Body of pancreas (tissue), 4 donors: ENCODE data around the gene KTI12. TPM values are rescaled to one million over a fixed set of nuclear protein-coding genes. Genes with fewer than 3 reads are reported as not detected.

Source experiments
- ATAC-seq: fragments of 150-250 bp; one replicate; pipeline ENCODE4 v1.9.1; 2016
- DNase-seq, 4 donors: peaks; one replicate each; pipeline ENCODE4 v3.0.0-alpha.2; 2019
- H3K27ac ChIP-seq, 4 donors: fragments of 200-600 bp; sonication (generic); 1 replicate in 3 of 4; 2 replicates in 1 of 4; pipeline versions ENCODE4 v1.5.1 to v1.6.1; 2016 to 2019; ENCODE audit warnings: mild to moderate bottlenecking in 1 of 4, mixed read lengths in 1 of 4, moderate library complexity in 1 of 4
- H3K27me3 ChIP-seq, 2 donors: fragments of 200-600 bp; sonication (generic); one replicate each; pipeline ENCODE4 v1.6.0; 2016; ENCODE audit warnings: mild to moderate bottlenecking in 1 of 2
- H3K36me3 ChIP-seq, 2 donors: fragments of 200-600 bp; sonication (generic); replicated peaks in 1 of 2; 2 replicates each; pipeline ENCODE4 v1.5.1; 2016; ENCODE audit warnings: low read depth in 2 of 2; ENCODE audit not compliant: insufficient read depth in 1 of 2
- H3K4me1 ChIP-seq: fragments of 200-600 bp; sonication (generic); one replicate; pipeline ENCODE4 v1.6.0; 2016
- H3K4me3 ChIP-seq, 2 donors: fragments of 200-600 bp; sonication (generic); 1 replicate in 1 of 2; 2 replicates in 1 of 2; pipeline ENCODE4 v1.5.1; 2016 to 2019
- H3K9me3 ChIP-seq, 3 donors: fragments of 200-600 bp; sonication (generic); 1 replicate in 2 of 3; 2 replicates in 1 of 3; pipeline ENCODE4 v1.5.1; 2016
- POLR2A ChIP-seq, 3 donors: fragments of 450-650 bp; IDR thresholded peaks; one replicate each; pipeline ENCODE4 v1.6.1; 2016; ENCODE audit warnings: antibody characterized with exemption in 3 of 3, mild to moderate bottlenecking in 2 of 3
- WGBS, 2 donors: methylation state at CpG; one replicate each; pipeline ENCODE4 v1.1.5; 2017; 5-methylcytosine and 5-hydroxymethylcytosine counted together
- intact Hi-C: fragments of 100-400 bp; cut with DNase I; formaldehyde crosslinking; loops from one replicate; pipeline ENCODE4 v1.15.1; 2023
- total RNA-seq, 2 donors: library from RNA; depleted of rRNA; stranded (reverse); fragments of >200 nt; gene quantifications; one replicate each; pipeline ENCODE4 v1.1.0, GENCODE V29; 2016
- TF ChIP-seq, protein P1 (sequence below), 7 experiments: fragments of 450-650 bp in 4 of 7; fragments of 200-600 bp in 3 of 7; sonication (generic) in 3 of 7; IDR thresholded peaks; one replicate each; pipeline ENCODE4 v1.5.1; 2016 to 2019; ENCODE audit warnings: antibody characterized with exemption in 7 of 7

Gene KTI12
- total RNA-seq, 2 donors from 2014 or later = 7.6 to 8.8 TPM

DNA sequence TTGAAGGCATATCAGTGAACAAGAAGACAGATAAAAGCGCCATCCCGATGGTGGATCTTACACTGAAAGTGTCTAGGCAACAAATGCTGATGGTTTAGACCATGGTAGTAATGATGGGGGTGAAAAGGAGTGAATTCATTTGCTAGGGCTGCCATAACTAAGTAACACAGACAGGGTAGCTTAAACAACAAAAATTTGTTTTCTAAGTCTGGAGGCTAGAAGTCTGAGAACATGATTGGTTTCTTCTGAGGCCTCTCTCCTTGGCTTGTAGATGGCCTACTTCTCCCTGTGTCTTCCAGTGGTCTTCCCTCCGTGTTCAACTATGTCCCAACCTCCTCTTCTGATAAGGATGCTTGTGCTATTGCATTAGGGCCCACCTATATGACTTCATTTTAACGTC, 29.7 kb downstream of the KTI12 start:
- Histone ChIP-seq H3K27me3 (no peaks in the 10 kb centered on the region), H3K36me3 (no peaks in the 10 kb centered on the region), H3K4me1 (peaks cover 36% of the 10 kb centered on the region), H3K9me3 (no peaks in the 10 kb centered on the region), H3K27ac (no peak overlapping the region), H3K4me3 (no peak overlapping the region)
- 53 to 62% methylated on average over 4 of the region's 4 CpGs for WGBS, 2 donors
- intact Hi-C loops = loop anchor here (5.0 kb wide), 1 partner anchor 107 kb away; no protein-coding TSS in a partner anchor
- ATAC-seq (no peak), DNase-seq (no peak)
- TF ChIP-seq POLR2A (IDR thresholded peaks at IDR 0.05) = no peak
- TF ChIP-seq, protein P1, sequence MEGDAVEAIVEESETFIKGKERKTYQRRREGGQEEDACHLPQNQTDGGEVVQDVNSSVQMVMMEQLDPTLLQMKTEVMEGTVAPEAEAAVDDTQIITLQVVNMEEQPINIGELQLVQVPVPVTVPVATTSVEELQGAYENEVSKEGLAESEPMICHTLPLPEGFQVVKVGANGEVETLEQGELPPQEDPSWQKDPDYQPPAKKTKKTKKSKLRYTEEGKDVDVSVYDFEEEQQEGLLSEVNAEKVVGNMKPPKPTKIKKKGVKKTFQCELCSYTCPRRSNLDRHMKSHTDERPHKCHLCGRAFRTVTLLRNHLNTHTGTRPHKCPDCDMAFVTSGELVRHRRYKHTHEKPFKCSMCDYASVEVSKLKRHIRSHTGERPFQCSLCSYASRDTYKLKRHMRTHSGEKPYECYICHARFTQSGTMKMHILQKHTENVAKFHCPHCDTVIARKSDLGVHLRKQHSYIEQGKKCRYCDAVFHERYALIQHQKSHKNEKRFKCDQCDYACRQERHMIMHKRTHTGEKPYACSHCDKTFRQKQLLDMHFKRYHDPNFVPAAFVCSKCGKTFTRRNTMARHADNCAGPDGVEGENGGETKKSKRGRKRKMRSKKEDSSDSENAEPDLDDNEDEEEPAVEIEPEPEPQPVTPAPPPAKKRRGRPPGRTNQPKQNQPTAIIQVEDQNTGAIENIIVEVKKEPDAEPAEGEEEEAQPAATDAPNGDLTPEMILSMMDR (IDR thresholded peaks at IDR 0.05) = no peak

DNA sequence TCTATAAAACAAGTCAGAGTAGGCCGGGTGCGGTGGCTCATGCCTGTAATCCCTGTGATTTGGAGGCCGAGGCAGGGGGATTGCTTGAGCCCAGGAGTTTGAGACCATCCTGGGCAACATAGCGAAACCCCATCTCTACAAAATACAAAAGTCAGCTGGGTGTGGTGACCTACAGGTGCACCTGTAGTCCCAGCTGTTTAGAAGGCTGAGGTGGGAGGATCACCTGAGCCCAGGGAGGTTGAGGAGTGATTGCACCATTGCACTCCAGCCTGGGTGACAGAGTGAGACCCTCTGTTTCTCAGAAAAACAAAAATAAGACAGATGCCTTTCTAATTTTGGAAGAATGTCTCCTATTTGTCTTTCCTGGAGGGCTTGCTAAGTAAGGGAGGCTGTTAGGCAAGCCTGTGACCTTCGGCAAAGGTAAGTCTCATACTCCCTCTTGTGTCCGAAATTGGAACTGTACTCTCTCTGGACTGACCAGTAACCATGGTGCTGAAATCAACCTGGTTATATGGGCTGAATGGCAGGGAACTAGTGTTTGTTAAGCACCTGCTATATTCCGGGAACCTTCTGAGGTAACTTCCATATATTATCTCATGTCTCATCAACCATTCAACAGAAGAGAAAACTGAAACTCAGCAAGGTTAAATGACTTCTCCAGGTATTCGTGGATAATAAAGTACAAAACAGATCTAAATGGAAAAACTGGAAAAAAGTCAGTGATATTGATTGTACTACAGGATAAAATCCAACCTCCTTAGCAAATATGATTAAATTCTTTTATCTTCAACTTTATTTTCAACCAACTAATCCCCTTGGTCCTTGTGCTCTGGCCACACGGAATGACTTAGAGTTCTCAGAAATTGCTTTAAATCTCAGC, 31.3 kb downstream of the KTI12 start:
- DNase-seq (peak; percentile 60 to 89 (median 70)), ATAC-seq (peak; percentile 95)
- Histone ChIP-seq H3K36me3 (no peaks in the 10 kb centered on the region), H3K4me1 (peaks cover 24% of the 10 kb centered on the region), H3K27me3 (no peaks in the 10 kb centered on the region), H3K27ac (no peak overlapping the region), H3K9me3 (no peaks in the 10 kb centered on the region), H3K4me3 (no peak overlapping the region)
- TF ChIP-seq POLR2A (IDR thresholded peaks at IDR 0.05) = no peak
- TF ChIP-seq, protein P1 (IDR thresholded peaks at IDR 0.05) = peak; percentile 85 to 97 (median 96)
- 38 to 42% methylated on average over 9 of the region's 9 CpGs for WGBS, 2 donors
- intact Hi-C loops = loop anchor here (5.0 kb wide), 1 partner anchor 105 kb away; no protein-coding TSS in a partner anchor

DNA sequence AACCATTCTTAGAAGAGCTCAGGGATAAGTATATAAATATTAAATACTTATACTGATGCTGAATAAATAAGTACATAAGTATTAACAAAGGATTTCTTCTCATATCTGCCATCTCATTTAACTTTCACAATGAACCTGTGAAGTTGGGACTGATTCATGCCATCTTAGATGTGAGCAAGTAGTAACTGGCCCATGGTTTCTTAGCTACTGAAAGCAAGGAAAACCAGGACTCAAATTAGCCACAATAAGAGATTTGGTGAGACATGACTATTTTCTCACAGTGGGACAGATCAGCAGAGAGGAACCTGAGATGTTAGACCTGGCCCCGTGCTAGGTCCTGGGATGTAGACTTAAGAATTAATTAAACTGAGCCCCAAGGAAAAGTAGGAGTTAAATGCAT, 34.9 kb downstream of the KTI12 start:
- WGBS, 2 donors = 83 to 92% methylated on average over 1 of the region's 1 CpG

DNA sequence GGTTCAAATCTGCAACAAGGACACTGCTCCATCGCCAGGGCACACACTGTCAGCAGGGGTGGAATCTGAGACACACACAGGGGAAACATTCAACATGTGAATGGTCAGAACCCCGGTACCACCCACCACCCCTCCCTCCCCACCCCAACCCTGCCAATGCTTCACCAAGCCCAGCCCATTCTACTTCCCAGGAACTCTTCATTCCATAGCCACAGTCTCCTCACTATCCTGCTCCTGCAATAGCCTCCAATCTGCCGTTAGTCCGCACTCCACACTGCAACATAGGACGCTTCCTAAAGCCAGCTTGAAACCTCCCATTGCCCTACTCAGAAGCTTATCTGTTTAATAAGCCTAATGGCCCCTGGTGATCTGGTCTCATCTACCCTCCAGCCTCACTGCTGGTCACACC, 35.6 kb downstream of the KTI12 start:
- 61 to 76% methylated on average over 5 of the region's 5 CpGs for WGBS, 2 donors
- DNase-seq (no peak), ATAC-seq (no peak)
- TF ChIP-seq, protein P1 (IDR thresholded peaks at IDR 0.05) = no peak
- no peak for TF ChIP-seq POLR2A (IDR thresholded peaks at IDR 0.05)
- Histone ChIP-seq H3K9me3 (no peaks in the 10 kb centered on the region), H3K27me3 (peaks cover 0 to 4% of the 10 kb centered on the region in 2 donors), H3K27ac (no peak overlapping the region), H3K4me1 (no peaks in the 10 kb centered on the region), H3K36me3 (no peaks in the 10 kb centered on the region), H3K4me3 (no peak overlapping the region)
- intact Hi-C loops = no loop called here

More for the DNA sequence above, 34.9 kb downstream of the KTI12 start:
- Histone ChIP-seq H3K4me3 (no peak overlapping the region), H3K4me1 (no peaks in the 10 kb centered on the region), H3K9me3 (no peaks in the 10 kb centered on the region), H3K36me3 (no peaks in the 10 kb centered on the region), H3K27ac (no peak overlapping the region), H3K27me3 (no peaks in the 10 kb centered on the region)
- no peak for ATAC-seq
- DNase-seq = no peak
- intact Hi-C loops = no loop called here
- TF ChIP-seq POLR2A (IDR thresholded peaks at IDR 0.05) = no peak
- TF ChIP-seq, protein P1 (IDR thresholded peaks at IDR 0.05) = no peak
